ENCODE data around the gene HERC3. TPM values are rescaled to one million over a fixed set of nuclear protein-coding genes. Genes with fewer than 3 reads are reported as not detected.
A peak's percentile ranks its signal among the peaks of the same experiment; 100 is the strongest.

The HERC3 gene
- total and polyA plus RNA-seq, 4 donors: 5.5 to 46.2 (median 21.7) TPM

GRCh38 chr4:88722828-88723227 lies 130.5 kb downstream of the HERC3 start:
- H3K27ac ChIP-seq (ENCODE audit: low read depth in 1 of 2, low read length in 2 of 2): peak overlapping the region in 1 of 2 donors; percentile 46
- WGBS, 2 donors: 20 to 24% methylated on average over 2 of the region's 2 CpGs
- no peaks in the 10 kb centered on the region for H3K27me3 ChIP-seq (ENCODE audit: control insufficient read depth in 1 of 2, insufficient read depth in 2 of 2, low read length in 1 of 2)
- H3K4me3 ChIP-seq (ENCODE audit: low read length in 2 of 2): no peak overlapping the region
- intact Hi-C loops (cut with DNase I): no loop called here
- H3K4me1 ChIP-seq (ENCODE audit: control insufficient read depth in 1 of 2, insufficient read depth in 2 of 2, low read length in 2 of 2): peaks cover 5 to 7% of the 10 kb centered on the region in 2 donors
- H3K36me3 ChIP-seq (ENCODE audit: control insufficient read depth in 1 of 2, insufficient read depth in 2 of 2, low read length in 1 of 2): peaks cover 4 to 10% of the 10 kb centered on the region in 2 donors
- DNase-seq (no peak), ATAC-seq (ENCODE audit: low FRiP score) (peak; percentile 40)
- H3K9me3 ChIP-seq (ENCODE audit: control insufficient read depth, low read length): no peaks in the 10 kb centered on the region

DNA sequence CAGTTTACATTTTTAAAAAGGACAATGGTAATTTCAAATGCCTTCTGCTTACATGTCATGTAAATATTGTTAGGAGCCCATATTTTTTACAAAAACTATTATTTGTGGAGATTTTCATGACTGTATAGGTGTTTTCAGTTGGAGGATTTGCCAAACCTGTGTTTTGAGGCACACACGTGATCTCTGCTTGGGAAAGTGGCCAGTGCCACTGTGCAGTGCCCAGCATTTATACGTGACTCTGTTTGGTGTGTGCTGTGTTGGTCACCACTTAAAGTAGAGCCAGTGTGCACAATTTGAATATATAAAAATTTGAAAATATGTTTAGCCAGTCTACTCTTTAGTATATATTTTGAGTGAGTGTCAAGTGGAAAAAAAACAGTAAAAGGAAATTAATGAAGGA lies 132.1 kb downstream of the HERC3 start:
- Histone ChIP-seq H3K27ac (ENCODE audit: low read depth in 1 of 2, low read length in 2 of 2) (no peak overlapping the region), H3K4me1 (ENCODE audit: control insufficient read depth in 1 of 2, insufficient read depth in 2 of 2, low read length in 2 of 2) (peaks cover 5 to 7% of the 10 kb centered on the region in 2 donors), H3K36me3 (ENCODE audit: control insufficient read depth in 1 of 2, insufficient read depth in 2 of 2, low read length in 1 of 2) (peaks cover 0 to 8% of the 10 kb centered on the region in 2 donors), H3K9me3 (ENCODE audit: control insufficient read depth, low read length) (no peaks in the 10 kb centered on the region), H3K27me3 (ENCODE audit: control insufficient read depth in 1 of 2, insufficient read depth in 2 of 2, low read length in 1 of 2) (no peaks in the 10 kb centered on the region), H3K4me3 (ENCODE audit: low read length in 2 of 2) (no peak overlapping the region)
- ATAC-seq (ENCODE audit: low FRiP score) (no peak), DNase-seq (no peak)
- intact Hi-C loops (cut with DNase I): no loop called here
- whole genome bisulfite sequencing, 2 donors: 17 to 31% methylated on average over 2 of the region's 2 CpGs

DNA sequence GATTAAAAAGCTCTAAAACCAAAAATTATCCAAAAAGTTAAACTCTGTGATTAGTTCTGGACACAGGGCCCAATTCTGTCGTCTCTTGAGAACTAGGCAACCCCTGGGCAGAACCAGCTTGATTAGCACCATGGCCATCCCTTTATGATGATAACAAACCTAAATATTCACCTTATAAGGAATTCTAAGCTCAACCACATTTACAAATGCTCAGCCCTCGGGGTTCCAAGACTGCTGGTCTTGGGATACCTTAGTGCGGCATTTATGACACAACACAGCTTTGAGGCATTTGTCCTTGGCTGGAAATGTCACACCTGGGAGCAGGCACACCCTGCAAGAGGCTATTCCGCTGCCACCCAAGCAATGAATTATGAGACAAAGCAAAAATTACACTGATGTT lies 132.9 kb downstream of the HERC3 start:
- ATAC-seq (ENCODE audit: low FRiP score): no peak
- DNase-seq: no peak
- H3K4me3 ChIP-seq (ENCODE audit: low read length in 2 of 2): no peak overlapping the region
- H3K9me3 ChIP-seq (ENCODE audit: control insufficient read depth, low read length): no peaks in the 10 kb centered on the region
- intact Hi-C loops (cut with DNase I): loop anchor here in 1 of 2 donors (5.0 kb wide), 1 partner anchor 77 kb away; no protein-coding TSS in a partner anchor
- 90 to 95% methylated on average over 4 of the region's 4 CpGs for WGBS, 2 donors
- peaks cover 5 to 7% of the 10 kb centered on the region in 2 donors for H3K4me1 ChIP-seq (ENCODE audit: control insufficient read depth in 1 of 2, insufficient read depth in 2 of 2, low read length in 2 of 2)
- peaks cover 0 to 9% of the 10 kb centered on the region in 2 donors for H3K36me3 ChIP-seq (ENCODE audit: control insufficient read depth in 1 of 2, insufficient read depth in 2 of 2, low read length in 1 of 2)
- H3K27ac ChIP-seq (ENCODE audit: low read depth in 1 of 2, low read length in 2 of 2): no peak overlapping the region
- H3K27me3 ChIP-seq (ENCODE audit: control insufficient read depth in 1 of 2, insufficient read depth in 2 of 2, low read length in 1 of 2): no peaks in the 10 kb centered on the region

GRCh38 chr4:88725986-88726385 lies 133.7 kb downstream of the HERC3 start:
- no peak for ATAC-seq (ENCODE audit: low FRiP score)
- H3K4me3 ChIP-seq (ENCODE audit: low read length in 2 of 2): no peak overlapping the region
- H3K4me1 ChIP-seq (ENCODE audit: control insufficient read depth in 1 of 2, insufficient read depth in 2 of 2, low read length in 2 of 2): peaks cover 5 to 6% of the 10 kb centered on the region in 2 donors
- H3K9me3 ChIP-seq (ENCODE audit: control insufficient read depth, low read length): no peaks in the 10 kb centered on the region
- no peaks in the 10 kb centered on the region for H3K27me3 ChIP-seq (ENCODE audit: control insufficient read depth in 1 of 2, insufficient read depth in 2 of 2, low read length in 1 of 2)
- DNase-seq: no peak
- intact Hi-C loops (cut with DNase I): loop anchor here in 1 of 2 donors (5.0 kb wide), 1 partner anchor 76 kb away; no protein-coding TSS in a partner anchor
- peaks cover 0 to 11% of the 10 kb centered on the region in 2 donors for H3K36me3 ChIP-seq (ENCODE audit: control insufficient read depth in 1 of 2, insufficient read depth in 2 of 2, low read length in 1 of 2)
- no peak overlapping the region for H3K27ac ChIP-seq (ENCODE audit: low read depth in 1 of 2, low read length in 2 of 2)
- 93 to 97% methylated on average over 2 of the region's 2 CpGs for WGBS, 2 donors

- Histone ChIP-seq H3K27me3 (ENCODE audit: control insufficient read depth in 1 of 2, insufficient read depth in 2 of 2, low read length in 1 of 2) (no peaks in the 10 kb centered on the region), H3K4me1 (ENCODE audit: control insufficient read depth in 1 of 2, insufficient read depth in 2 of 2, low read length in 2 of 2) (peaks cover 0 to 3% of the 10 kb centered on the region in 2 donors), H3K27ac (ENCODE audit: low read depth in 1 of 2, low read length in 2 of 2) (peak overlapping the region in 1 of 2 donors; percentile 7), H3K9me3 (ENCODE audit: control insufficient read depth, low read length) (no peaks in the 10 kb centered on the region), H3K4me3 (ENCODE audit: low read length in 2 of 2) (no peak overlapping the region), H3K36me3 (ENCODE audit: control insufficient read depth in 1 of 2, insufficient read depth in 2 of 2, low read length in 1 of 2) (peaks cover 0 to 9% of the 10 kb centered on the region in 2 donors)
- DNase-seq (peak in 1 of 2 donors; percentile 60), ATAC-seq (ENCODE audit: low FRiP score) (peak; percentile 84)
- intact Hi-C loops (cut with DNase I): loop anchor here in 1 of 2 donors (5.0 kb wide), 1 partner anchor 74 kb away; no protein-coding TSS in a partner anchor
- 37 to 39% methylated on average over 6 of the region's 6 CpGs for WGBS, 2 donors
Measured at GRCh38 chr4:88728146-88728545, 135.9 kb downstream of the HERC3 start.

DNA sequence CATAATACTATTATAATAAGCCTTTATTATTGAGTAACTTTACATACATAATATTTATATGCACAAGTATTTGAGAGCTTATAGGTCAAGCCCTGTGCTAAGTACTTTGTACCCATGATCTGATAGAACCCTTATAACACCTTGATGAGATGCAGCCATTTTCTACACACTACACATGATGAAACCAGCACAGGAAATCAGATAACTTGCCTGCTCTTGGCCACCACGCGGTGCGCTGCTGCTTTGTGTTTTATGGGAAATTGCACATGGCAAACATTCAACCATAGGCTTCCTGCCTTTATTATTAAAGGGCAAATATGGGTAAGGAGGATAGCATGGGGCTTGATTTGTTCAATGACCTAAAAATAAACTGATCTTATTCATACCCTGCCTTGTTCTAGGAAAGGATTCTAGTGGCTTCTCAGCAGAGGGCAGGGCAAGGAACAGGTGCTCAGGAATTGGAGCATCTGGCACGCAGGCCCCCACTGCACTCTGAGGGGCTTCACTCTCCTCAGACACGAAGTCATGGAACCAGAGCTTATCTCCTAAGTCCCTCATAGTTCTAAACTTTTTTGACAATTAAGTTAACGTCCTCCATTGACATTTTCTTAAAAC lies 137.0 kb downstream of the HERC3 start:
- H3K27ac ChIP-seq (ENCODE audit: low read depth in 1 of 2, low read length in 2 of 2): no peak overlapping the region
- peaks cover 0 to 9% of the 10 kb centered on the region in 2 donors for H3K36me3 ChIP-seq (ENCODE audit: control insufficient read depth in 1 of 2, insufficient read depth in 2 of 2, low read length in 1 of 2)
- no peak overlapping the region for H3K4me3 ChIP-seq (ENCODE audit: low read length in 2 of 2)
- no peaks in the 10 kb centered on the region for H3K27me3 ChIP-seq (ENCODE audit: control insufficient read depth in 1 of 2, insufficient read depth in 2 of 2, low read length in 1 of 2)
- ATAC-seq (ENCODE audit: low FRiP score): no peak
- no peaks in the 10 kb centered on the region for H3K4me1 ChIP-seq (ENCODE audit: control insufficient read depth in 1 of 2, insufficient read depth in 2 of 2, low read length in 2 of 2)
- H3K9me3 ChIP-seq (ENCODE audit: control insufficient read depth, low read length): no peaks in the 10 kb centered on the region
- WGBS, 2 donors: 85 to 86% methylated on average over 6 of the region's 6 CpGs
- intact Hi-C loops (cut with DNase I): loop anchor here in 1 of 2 donors (5.0 kb wide), 1 partner anchor 73 kb away; no protein-coding TSS in a partner anchor
- no peak for DNase-seq

GRCh38 chr4:88730811-88731210 lies 138.5 kb downstream of the HERC3 start:
- H3K27me3 ChIP-seq (ENCODE audit: control insufficient read depth in 1 of 2, insufficient read depth in 2 of 2, low read length in 1 of 2): no peaks in the 10 kb centered on the region
- intact Hi-C loops (cut with DNase I): no loop called here
- H3K36me3 ChIP-seq (ENCODE audit: control insufficient read depth in 1 of 2, insufficient read depth in 2 of 2, low read length in 1 of 2): peaks cover 0 to 9% of the 10 kb centered on the region in 2 donors
- no peak overlapping the region for H3K4me3 ChIP-seq (ENCODE audit: low read length in 2 of 2)
- 96 to 97% methylated on average over 5 of the region's 5 CpGs for WGBS, 2 donors
- no peak overlapping the region for H3K27ac ChIP-seq (ENCODE audit: low read depth in 1 of 2, low read length in 2 of 2)
- ATAC-seq (ENCODE audit: low FRiP score) (no peak), DNase-seq (no peak)
- H3K9me3 ChIP-seq (ENCODE audit: control insufficient read depth, low read length): no peaks in the 10 kb centered on the region
- H3K4me1 ChIP-seq (ENCODE audit: control insufficient read depth in 1 of 2, insufficient read depth in 2 of 2, low read length in 2 of 2): peaks cover 0 to 3% of the 10 kb centered on the region in 2 donors

GRCh38 chr4:88731381-88731780 lies 139.1 kb downstream of the HERC3 start:
- Histone ChIP-seq H3K27ac (ENCODE audit: low read depth in 1 of 2, low read length in 2 of 2) (no peak overlapping the region), H3K36me3 (ENCODE audit: control insufficient read depth in 1 of 2, insufficient read depth in 2 of 2, low read length in 1 of 2) (peaks cover 0 to 9% of the 10 kb centered on the region in 2 donors), H3K9me3 (ENCODE audit: control insufficient read depth, low read length) (no peaks in the 10 kb centered on the region), H3K4me3 (ENCODE audit: low read length in 2 of 2) (no peak overlapping the region), H3K27me3 (ENCODE audit: control insufficient read depth in 1 of 2, insufficient read depth in 2 of 2, low read length in 1 of 2) (no peaks in the 10 kb centered on the region), H3K4me1 (ENCODE audit: control insufficient read depth in 1 of 2, insufficient read depth in 2 of 2, low read length in 2 of 2) (peaks cover 0 to 5% of the 10 kb centered on the region in 2 donors)
- intact Hi-C loops (cut with DNase I): no loop called here
- 82 to 84% methylated on average over 4 of the region's 4 CpGs for WGBS, 2 donors
- no peak for DNase-seq
- no peak for ATAC-seq (ENCODE audit: low FRiP score)

Data from aorta (tissue), 5 donors.